ENCODE results near the gene TMEM126A. TPM values are rescaled to one million over a fixed set of nuclear protein-coding genes. Genes with fewer than 3 reads are reported as not detected.
"Not testable (repeated sequence)": the region's sequence is repeated elsewhere in the genome, so short reads cannot be mapped to it uniquely, and the experiment has no call there.

TMEM126A gene
- total RNA-seq: 10 to 100 TPM; 17.3 to 33.9 (median 26.2) TPM

DNA sequence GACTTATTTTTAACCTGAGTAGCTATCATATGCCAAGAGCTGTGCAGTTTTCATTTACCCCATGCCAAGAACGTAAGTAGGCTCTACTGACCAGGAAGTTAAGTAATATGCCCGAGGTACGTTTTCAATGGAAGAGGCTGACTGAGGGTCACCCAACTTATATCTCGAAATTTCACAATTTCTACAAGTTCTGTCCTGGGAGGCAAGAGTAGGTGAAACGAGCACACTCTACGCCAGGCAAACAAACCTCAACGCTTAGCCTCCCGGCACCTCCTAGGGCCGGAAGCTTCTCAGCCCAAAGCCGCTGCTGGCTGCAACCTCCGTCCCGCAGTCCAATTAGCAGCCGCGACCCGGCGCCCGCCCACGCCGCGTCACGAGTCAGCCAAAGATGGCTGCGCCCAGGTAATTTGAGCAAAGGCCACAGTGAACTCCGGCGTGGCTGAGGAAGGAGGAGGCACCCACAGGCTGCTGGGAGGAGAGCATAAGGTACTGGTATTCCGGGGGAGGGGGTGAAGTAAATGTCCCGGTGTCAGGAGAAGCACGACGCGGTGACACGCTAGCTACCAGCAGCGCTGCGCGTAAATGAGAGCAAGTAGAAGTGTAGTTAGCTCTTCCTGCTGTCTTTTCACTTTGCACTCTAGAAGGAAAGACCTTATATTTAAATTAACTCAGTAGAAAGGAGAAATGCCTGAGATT, at the start of gene TMEM126A:
Gene TMEM126A (plus strand): TSS at position 364 of the 696 bp plus-strand sequence. CDS start 2,289 bp downstream, outside the sequence.
- H3K36me3 ChIP-seq: peaks cover 0 to 12% of the 10 kb centered on the region in 2 donors
- H3K9me3 ChIP-seq: no peaks in the 10 kb centered on the region
- no peaks in the 10 kb centered on the region for H3K27me3 ChIP-seq
- peak; percentile 98 for ATAC-seq
- H3K4me3 ChIP-seq: peak within 1 kb of the TSS; percentile 61 to 96
- TF ChIP-seq, protein P1, sequence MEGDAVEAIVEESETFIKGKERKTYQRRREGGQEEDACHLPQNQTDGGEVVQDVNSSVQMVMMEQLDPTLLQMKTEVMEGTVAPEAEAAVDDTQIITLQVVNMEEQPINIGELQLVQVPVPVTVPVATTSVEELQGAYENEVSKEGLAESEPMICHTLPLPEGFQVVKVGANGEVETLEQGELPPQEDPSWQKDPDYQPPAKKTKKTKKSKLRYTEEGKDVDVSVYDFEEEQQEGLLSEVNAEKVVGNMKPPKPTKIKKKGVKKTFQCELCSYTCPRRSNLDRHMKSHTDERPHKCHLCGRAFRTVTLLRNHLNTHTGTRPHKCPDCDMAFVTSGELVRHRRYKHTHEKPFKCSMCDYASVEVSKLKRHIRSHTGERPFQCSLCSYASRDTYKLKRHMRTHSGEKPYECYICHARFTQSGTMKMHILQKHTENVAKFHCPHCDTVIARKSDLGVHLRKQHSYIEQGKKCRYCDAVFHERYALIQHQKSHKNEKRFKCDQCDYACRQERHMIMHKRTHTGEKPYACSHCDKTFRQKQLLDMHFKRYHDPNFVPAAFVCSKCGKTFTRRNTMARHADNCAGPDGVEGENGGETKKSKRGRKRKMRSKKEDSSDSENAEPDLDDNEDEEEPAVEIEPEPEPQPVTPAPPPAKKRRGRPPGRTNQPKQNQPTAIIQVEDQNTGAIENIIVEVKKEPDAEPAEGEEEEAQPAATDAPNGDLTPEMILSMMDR (IDR thresholded peaks at IDR 0.05): no peak
- TF ChIP-seq POLR2AphosphoS5 (IDR thresholded peaks at IDR 0.05) (peak; percentile 82), POLR2A (IDR thresholded peaks at IDR 0.05) (peak; percentile 47 to 60)
- H3K4me1 ChIP-seq: peaks cover 0 to 25% (median 9%) of the 10 kb centered on the region in 3 donors
- 0 to 1% methylated on average over 9 to 13 of the region's 33 CpGs for WGBS, 2 donors (ENCODE audit: low coverage in 1 of 2)
- H3K27ac ChIP-seq: peak within 1 kb of the TSS; percentile 78 to 87 (median 84)

- TF ChIP-seq POLR2A (IDR thresholded peaks at IDR 0.05): no peak
- no peak for TF ChIP-seq POLR2AphosphoS5 (IDR thresholded peaks at IDR 0.05)
- TF ChIP-seq, protein P1 (IDR thresholded peaks at IDR 0.05): no peak
- no peak for TF ChIP-seq EP300 (IDR thresholded peaks at IDR 0.05)
- Histone ChIP-seq H3K27ac (no peak overlapping the region), H3K36me3 (no peaks in the 10 kb centered on the region), H3K4me3 (no peak overlapping the region), H3K9me3 (no peaks in the 10 kb centered on the region), H3K4me1 (no peaks in the 10 kb centered on the region), H3K27me3 (no peaks in the 10 kb centered on the region)
- ATAC-seq: no peak
- 59 to 62% methylated on average over 4 to 5 of the region's 5 CpGs for WGBS, 2 donors (ENCODE audit: low coverage in 1 of 2)
Measured at GRCh38 chr11:85599083-85599482, 48.7 kb upstream of the TMEM126A start.

GRCh38 chr11:85602526-85603213, 45.1 kb upstream of the TMEM126A start:
- TF ChIP-seq POLR2A (IDR thresholded peaks at IDR 0.05): no peak
- no peak for TF ChIP-seq POLR2AphosphoS5 (IDR thresholded peaks at IDR 0.05)
- TF ChIP-seq, protein P1 (IDR thresholded peaks at IDR 0.05): no peak
- no peak for TF ChIP-seq EP300 (IDR thresholded peaks at IDR 0.05)

GRCh38 chr11:85603220-85603619, 44.5 kb upstream of the TMEM126A start:
- H3K36me3 ChIP-seq: no peaks in the 10 kb centered on the region
- no peak for ATAC-seq
- H3K4me3 ChIP-seq: no peak overlapping the region
- no peaks in the 10 kb centered on the region for H3K27me3 ChIP-seq
- no peaks in the 10 kb centered on the region for H3K4me1 ChIP-seq
- no peak overlapping the region for H3K27ac ChIP-seq
- TF ChIP-seq, protein P1 (IDR thresholded peaks at IDR 0.05): no peak
- TF ChIP-seq POLR2AphosphoS5 (IDR thresholded peaks at IDR 0.05): no peak
- TF ChIP-seq EP300 (IDR thresholded peaks at IDR 0.05): no peak
- no peak for TF ChIP-seq POLR2A (IDR thresholded peaks at IDR 0.05)
- no peaks in the 10 kb centered on the region for H3K9me3 ChIP-seq
- WGBS, 2 donors (ENCODE audit: low coverage in 1 of 2): 92 to 97% methylated on average over 3 to 4 of the region's 4 CpGs

More at GRCh38 chr11:85602526-85603213, 45.1 kb upstream of the TMEM126A start:
- no peak overlapping the region for H3K27ac ChIP-seq
- H3K4me3 ChIP-seq: no peak overlapping the region
- no peaks in the 10 kb centered on the region for H3K36me3 ChIP-seq
- H3K4me1 ChIP-seq: no peaks in the 10 kb centered on the region
- ATAC-seq: no peak
- no peaks in the 10 kb centered on the region for H3K9me3 ChIP-seq
- WGBS, 2 donors (ENCODE audit: low coverage in 1 of 2): 100% methylated on average over 2 of the region's 2 CpGs
- no peaks in the 10 kb centered on the region for H3K27me3 ChIP-seq

- WGBS, 2 donors (ENCODE audit: low coverage in 1 of 2): 90 to 95% methylated on average over 3 of the region's 3 CpGs
- not testable (repeated sequence) for H3K27ac ChIP-seq, H3K27me3 ChIP-seq, ATAC-seq, H3K4me1 ChIP-seq, H3K4me3 ChIP-seq, H3K9me3 ChIP-seq, H3K36me3 ChIP-seq
Measured at GRCh38 chr11:85606237-85606636, 41.5 kb upstream of the TMEM126A start.

DNA sequence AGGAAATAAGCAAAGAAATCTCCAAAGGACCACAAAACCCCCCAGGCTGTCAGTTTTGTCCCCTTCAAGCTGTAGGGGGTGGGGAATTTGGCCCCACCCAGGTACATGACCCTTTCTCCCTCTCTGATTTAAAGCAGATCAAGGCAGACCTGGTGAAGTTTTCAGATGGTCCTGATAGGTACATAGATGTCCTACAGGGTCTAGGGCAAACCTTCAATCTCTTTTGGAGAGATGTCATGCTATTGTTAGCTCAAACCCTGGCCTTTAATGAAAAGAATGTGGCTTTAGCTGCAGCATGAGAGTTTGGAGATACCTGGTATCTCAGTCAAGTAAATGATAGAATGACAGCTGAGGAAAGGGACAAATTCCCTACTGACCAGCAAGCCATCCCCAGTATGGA, 39.1 kb upstream of the TMEM126A start:
- H3K27ac ChIP-seq, H3K9me3 ChIP-seq, H3K27me3 ChIP-seq, H3K4me1 ChIP-seq, H3K36me3 ChIP-seq, ATAC-seq, H3K4me3 ChIP-seq: not testable (repeated sequence)

DNA sequence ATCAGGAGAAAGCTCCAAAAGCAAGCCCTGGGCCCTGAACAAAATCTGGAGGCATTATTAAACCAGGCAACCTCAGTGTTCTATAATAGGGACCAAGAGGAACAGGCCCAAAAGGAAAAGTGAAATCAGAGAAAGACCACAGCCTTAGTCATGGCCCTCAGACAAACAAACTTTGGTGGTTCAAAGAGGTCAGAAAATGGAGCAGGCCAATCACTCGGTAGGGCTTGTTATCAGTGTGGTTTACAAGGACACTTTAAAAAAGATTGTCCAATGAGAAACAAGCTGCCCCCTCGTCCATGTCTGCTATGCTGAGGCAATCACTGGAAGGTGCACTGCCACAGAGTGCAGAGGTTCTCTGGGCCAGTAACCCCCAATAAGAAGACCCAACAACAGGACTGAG, 38.5 kb upstream of the TMEM126A start:
- H3K4me3 ChIP-seq, H3K9me3 ChIP-seq, ATAC-seq, H3K27me3 ChIP-seq, H3K36me3 ChIP-seq, H3K4me1 ChIP-seq, H3K27ac ChIP-seq: not testable (repeated sequence)
- 69 to 89% methylated on average over 2 of the region's 2 CpGs for WGBS, 2 donors (ENCODE audit: low coverage in 1 of 2)

- H3K36me3 ChIP-seq, H3K27me3 ChIP-seq, ATAC-seq, H3K27ac ChIP-seq, H3K4me1 ChIP-seq, H3K9me3 ChIP-seq, H3K4me3 ChIP-seq: not testable (repeated sequence)
- 79 to 100% methylated on average over 1 to 2 of the region's 2 CpGs for WGBS, 2 donors (ENCODE audit: low coverage in 1 of 2)
Measured at GRCh38 chr11:85611643-85612042, 36.1 kb upstream of the TMEM126A start.

Data from gastroesophageal sphincter (tissue), 4 donors.